ENCODE data around the gene FBN3.

The FBN3 gene

DNA sequence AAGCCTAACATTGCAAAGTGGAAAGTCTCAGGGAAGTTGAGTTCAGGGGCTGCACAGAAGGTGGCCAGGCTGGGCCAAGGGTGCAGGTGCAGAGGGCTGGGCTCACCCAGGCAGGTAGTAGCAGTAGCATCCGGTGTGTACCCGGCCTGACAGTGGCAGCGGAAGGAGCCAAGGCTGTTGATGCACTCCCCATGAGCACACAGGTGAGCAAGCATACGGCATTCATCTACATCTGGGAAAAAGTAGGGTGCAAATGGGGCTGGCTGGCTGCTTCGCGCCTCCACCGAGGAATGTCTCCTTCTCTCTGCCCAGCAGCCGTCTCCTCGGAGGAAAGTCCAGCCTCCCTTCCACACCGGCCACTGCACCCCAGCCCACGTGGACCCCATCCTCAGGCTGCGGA, 66.3 kb downstream of the FBN3 start:
- DNase-seq (ENCODE audit: low spot score) = no peak
- H3K27me3 Mint-ChIP-seq (ENCODE audit: low read depth) = no peaks in the 10 kb centered on the region
- no peaks in the 10 kb centered on the region for H3K36me3 Mint-ChIP-seq (ENCODE audit: low read depth)
- no peaks in the 10 kb centered on the region for H3K9me3 Mint-ChIP-seq
- no peaks in the 10 kb centered on the region for H3K4me1 Mint-ChIP-seq (ENCODE audit: low read depth)
- H3K4me3 Mint-ChIP-seq = no peak overlapping the region
- H3K27ac Mint-ChIP-seq = no peak overlapping the region

DNA sequence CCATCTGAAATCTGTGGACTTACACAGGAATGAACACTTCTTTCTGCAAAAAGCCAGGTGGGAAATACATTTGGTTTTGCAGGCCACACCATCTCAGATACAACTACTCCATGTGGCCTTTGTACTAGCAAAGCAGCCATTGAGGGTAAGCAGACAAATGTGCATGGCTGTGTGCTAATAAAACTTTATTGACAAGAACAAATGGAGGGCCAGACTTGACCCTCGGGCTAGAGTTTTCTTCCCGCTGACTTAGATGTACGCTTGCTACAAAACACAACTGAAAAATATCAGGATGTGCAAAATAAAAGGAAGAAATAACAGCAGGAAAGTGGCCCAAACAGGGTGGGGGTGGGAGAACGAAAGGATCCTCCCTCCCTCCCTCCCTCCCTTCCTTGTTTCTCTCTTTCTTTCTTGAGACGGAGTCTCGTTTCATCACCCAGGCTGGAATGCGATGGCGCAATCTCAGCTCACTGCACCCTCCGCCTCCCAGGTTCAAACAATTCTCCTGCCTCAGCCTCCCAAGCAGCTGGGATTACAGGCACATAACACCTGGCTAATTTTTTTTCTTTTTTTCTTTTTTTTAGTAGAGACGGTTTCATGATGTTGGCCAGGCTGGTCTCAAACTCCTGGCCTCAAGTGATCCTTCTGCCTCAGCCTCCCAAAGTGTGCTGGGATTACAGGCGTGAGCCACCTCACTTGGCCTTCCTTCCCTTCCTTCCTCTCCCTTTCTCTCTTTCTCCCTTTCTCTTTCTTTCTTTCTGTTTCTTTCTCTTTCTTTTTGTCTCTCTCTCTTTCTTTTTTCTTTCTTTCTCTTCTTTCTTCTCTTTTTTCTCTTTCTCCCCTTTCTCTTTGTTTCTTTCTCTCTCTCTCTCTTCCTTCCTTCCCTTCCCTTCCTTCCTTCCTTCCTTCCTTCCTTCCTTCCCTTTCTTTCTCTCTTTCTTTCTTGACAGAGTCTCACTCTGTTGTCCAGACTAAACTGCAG, 67.5 kb downstream of the FBN3 start:
- no peak for DNase-seq (ENCODE audit: low spot score)
- Mint-ChIP-seq H3K4me1 (ENCODE audit: low read depth) (no peaks in the 10 kb centered on the region), H3K9me3 (no peaks in the 10 kb centered on the region), H3K36me3 (ENCODE audit: low read depth) (no peaks in the 10 kb centered on the region), H3K27me3 (ENCODE audit: low read depth) (no peaks in the 10 kb centered on the region), H3K4me3 (no peak overlapping the region), H3K27ac (no peak overlapping the region)

DNA sequence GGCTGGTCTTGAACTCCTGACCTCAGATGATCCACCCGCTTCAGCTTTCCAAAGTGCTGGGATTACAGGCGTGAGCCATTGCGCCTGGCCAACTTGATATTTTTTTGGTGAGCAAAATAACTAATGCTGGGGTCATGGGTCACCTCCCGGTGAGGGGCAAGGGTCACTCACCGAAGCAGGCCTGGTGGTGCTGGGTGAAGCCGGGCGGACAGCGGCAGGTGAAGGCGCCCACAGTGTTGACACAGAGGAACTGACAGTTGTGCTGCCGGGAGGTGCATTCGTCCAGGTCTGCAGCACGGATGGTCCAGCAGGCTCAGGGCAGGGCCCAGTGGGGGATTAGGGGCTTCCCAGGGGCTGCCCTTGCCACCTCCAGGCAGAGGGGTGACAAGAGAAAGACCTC, 68.6 kb downstream of the FBN3 start:
- DNase-seq (ENCODE audit: low spot score) = no peak
- Mint-ChIP-seq H3K27ac (no peak overlapping the region), H3K4me3 (no peak overlapping the region), H3K9me3 (no peaks in the 10 kb centered on the region), H3K4me1 (ENCODE audit: low read depth) (no peaks in the 10 kb centered on the region), H3K27me3 (ENCODE audit: low read depth) (no peaks in the 10 kb centered on the region), H3K36me3 (ENCODE audit: low read depth) (no peaks in the 10 kb centered on the region)

DNA sequence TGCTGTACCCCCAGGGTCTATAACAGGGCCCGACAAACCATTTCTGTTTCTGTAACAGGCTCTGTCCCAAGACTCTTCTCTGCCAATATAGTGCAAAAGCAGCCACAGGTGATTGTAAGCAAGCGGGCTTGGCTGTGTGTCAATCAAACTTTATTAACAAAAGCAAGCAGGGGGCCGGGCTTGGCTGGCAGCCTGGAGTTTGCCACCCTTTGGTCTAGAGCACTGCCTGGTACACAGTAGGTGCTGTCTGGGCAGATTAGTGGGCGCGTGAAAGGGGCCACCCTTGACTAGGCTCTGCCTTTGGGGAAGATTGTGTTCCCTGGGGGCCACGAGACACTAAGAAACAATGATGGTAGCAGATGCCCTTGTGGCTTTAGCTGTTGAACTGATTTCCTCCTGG, 69.4 kb downstream of the FBN3 start:
- peaks cover 2% of the 10 kb centered on the region for H3K9me3 Mint-ChIP-seq
- H3K27me3 Mint-ChIP-seq (ENCODE audit: low read depth) = no peaks in the 10 kb centered on the region
- H3K4me3 Mint-ChIP-seq = no peak overlapping the region
- H3K27ac Mint-ChIP-seq = no peak overlapping the region
- no peak for DNase-seq (ENCODE audit: low spot score)
- H3K36me3 Mint-ChIP-seq (ENCODE audit: low read depth) = no peaks in the 10 kb centered on the region
- H3K4me1 Mint-ChIP-seq (ENCODE audit: low read depth) = no peaks in the 10 kb centered on the region

DNA sequence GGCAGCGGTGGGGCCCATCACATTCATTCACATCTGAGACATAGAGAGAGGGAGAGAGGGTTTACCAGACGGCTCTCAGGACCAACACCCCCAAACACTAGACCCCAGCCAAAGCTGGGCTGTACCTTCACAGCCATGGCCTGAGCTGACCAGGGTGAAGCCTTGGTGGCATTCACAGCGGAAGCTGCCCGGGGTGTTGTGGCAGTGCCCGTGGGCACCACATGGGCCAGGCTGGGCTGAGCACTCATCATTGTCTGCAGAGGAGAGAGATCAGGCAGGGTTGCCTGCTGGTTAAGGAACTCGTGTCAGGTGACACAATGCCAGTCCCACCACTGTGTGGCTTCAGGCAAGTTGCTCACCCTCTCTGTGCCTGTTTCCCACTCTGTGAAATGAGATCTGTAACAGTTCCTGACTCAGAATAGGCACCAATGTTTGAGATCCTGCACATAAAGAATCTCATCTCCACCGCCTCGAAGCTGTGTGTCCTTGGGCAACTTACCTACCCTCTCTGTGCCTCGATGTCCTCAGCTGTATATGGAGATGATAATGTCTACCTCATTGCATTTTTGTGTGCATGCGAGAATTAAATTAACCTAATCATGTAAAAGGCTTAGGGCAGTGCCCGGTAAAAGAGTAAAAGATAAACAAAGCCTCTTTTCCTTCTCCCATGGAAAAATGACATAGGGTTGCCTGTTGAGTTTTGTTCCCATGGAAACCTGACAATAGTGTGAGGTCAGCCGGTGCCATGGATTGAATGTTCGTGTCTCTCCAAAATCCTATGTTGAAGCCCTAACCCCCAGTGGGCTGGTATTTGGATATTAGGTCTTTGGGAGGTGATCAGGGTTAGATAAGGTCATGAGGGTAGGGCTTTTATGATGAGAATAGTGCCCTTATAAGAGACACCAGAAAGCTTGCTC, 74.0 kb downstream of the FBN3 start:
- H3K36me3 Mint-ChIP-seq (ENCODE audit: low read depth) = no peaks in the 10 kb centered on the region
- no peaks in the 10 kb centered on the region for H3K27me3 Mint-ChIP-seq (ENCODE audit: low read depth)
- no peak overlapping the region for H3K4me3 Mint-ChIP-seq
- DNase-seq (ENCODE audit: low spot score) = no peak
- no peak overlapping the region for H3K27ac Mint-ChIP-seq
- H3K9me3 Mint-ChIP-seq = peaks cover 10% of the 10 kb centered on the region
- H3K4me1 Mint-ChIP-seq (ENCODE audit: low read depth) = no peaks in the 10 kb centered on the region

DNA sequence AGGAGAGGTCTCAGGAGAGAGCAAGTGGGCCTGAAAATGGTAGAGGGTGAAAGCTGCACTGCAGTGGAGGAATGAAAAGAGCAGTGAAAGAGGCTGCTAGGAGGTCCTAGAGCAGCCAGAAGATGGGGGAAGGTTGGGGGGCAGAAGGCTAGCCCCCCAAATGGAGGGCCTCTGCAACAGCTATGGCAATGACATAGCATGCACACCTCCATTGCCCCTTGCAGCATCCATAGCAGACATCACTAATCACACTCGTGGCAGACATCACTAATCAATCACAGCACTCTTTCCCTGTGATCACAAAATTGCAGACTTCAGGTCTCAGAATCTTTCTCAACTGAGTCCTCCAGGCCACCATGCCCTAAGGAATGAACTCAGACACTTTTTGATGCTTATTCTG, 74.9 kb downstream of the FBN3 start:
- Mint-ChIP-seq H3K27ac (no peak overlapping the region), H3K4me3 (no peak overlapping the region), H3K4me1 (ENCODE audit: low read depth) (no peaks in the 10 kb centered on the region), H3K36me3 (ENCODE audit: low read depth) (no peaks in the 10 kb centered on the region), H3K27me3 (ENCODE audit: low read depth) (no peaks in the 10 kb centered on the region), H3K9me3 (peaks cover 18% of the 10 kb centered on the region)
- no peak for DNase-seq (ENCODE audit: low spot score)

GRCh38 chr19:8071912-8072311, 77.5 kb downstream of the FBN3 start:
- peaks cover 26% of the 10 kb centered on the region for H3K9me3 Mint-ChIP-seq
- H3K4me3 Mint-ChIP-seq = no peak overlapping the region
- no peaks in the 10 kb centered on the region for H3K4me1 Mint-ChIP-seq (ENCODE audit: low read depth)
- no peaks in the 10 kb centered on the region for H3K36me3 Mint-ChIP-seq (ENCODE audit: low read depth)
- no peaks in the 10 kb centered on the region for H3K27me3 Mint-ChIP-seq (ENCODE audit: low read depth)
- no peak overlapping the region for H3K27ac Mint-ChIP-seq
- no peak for DNase-seq (ENCODE audit: low spot score)

- H3K27ac Mint-ChIP-seq = no peak overlapping the region
- no peak for DNase-seq (ENCODE audit: low spot score)
Observed at GRCh38 chr19:8069096-8069973, 80.1 kb downstream of the FBN3 start.

GRCh38 chr19:8065875-8066261, 83.5 kb downstream of the FBN3 start:
- Mint-ChIP-seq H3K4me1 (ENCODE audit: low read depth) (no peaks in the 10 kb centered on the region), H3K36me3 (ENCODE audit: low read depth) (no peaks in the 10 kb centered on the region), H3K9me3 (peaks cover 16% of the 10 kb centered on the region), H3K4me3 (no peak overlapping the region), H3K27ac (no peak overlapping the region), H3K27me3 (ENCODE audit: low read depth) (no peaks in the 10 kb centered on the region)
- no peak for DNase-seq (ENCODE audit: low spot score)

More at GRCh38 chr19:8069096-8069973, 80.1 kb downstream of the FBN3 start:
- Mint-ChIP-seq H3K4me3 (no peak overlapping the region), H3K36me3 (ENCODE audit: low read depth) (no peaks in the 10 kb centered on the region), H3K9me3 (peaks cover 20% of the 10 kb centered on the region), H3K27me3 (ENCODE audit: low read depth) (no peaks in the 10 kb centered on the region), H3K4me1 (ENCODE audit: low read depth) (no peaks in the 10 kb centered on the region)

- Mint-ChIP-seq H3K4me3 (no peak overlapping the region), H3K9me3 (peaks cover 13% of the 10 kb centered on the region), H3K27me3 (ENCODE audit: low read depth) (no peaks in the 10 kb centered on the region)
Observed at GRCh38 chr19:8064911-8065874, 84.2 kb downstream of the FBN3 start.

DNA sequence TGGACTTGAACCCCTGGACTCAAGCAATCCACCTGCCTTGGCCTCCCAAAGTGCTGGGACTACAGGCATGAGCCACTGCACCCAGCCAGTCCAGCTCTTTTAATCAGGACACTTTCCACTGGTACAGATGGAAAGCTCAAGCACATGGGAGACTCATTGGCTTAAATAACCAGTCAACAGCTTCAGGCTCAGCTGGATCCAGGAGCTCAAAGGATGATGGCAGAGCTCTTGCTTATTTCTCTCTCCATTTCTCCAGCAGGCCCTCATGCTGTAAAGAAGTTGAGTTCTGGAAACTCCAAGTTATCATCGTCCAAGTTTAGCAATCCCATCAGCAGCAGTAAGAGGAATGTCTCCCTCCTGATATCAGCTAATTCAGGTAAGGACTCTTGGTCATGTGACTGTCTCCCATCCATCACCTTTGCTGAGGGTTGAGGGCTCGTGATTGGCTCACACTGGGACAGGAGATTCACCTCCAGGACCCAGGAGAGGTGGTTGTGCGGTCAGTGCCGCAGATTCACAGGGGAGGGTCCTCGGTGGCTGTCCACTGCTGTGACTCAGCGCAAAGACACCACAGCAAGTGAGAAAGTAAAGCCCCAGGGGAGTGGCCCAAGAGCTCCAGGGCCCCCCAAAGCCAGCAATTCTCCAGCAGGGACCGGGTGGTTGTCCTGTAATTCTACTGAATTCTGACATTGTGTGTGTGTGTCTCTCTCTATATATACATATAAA, 91.7 kb downstream of the FBN3 start:
- Mint-ChIP-seq H3K27ac (no peak overlapping the region), H3K36me3 (ENCODE audit: low read depth) (no peaks in the 10 kb centered on the region), H3K9me3 (no peaks in the 10 kb centered on the region), H3K4me1 (ENCODE audit: low read depth) (peaks cover under 1% of the 10 kb centered on the region), H3K4me3 (no peak overlapping the region), H3K27me3 (ENCODE audit: low read depth) (no peaks in the 10 kb centered on the region)
- DNase-seq (ENCODE audit: low spot score) = no peak

More at GRCh38 chr19:8064911-8065874, 84.2 kb downstream of the FBN3 start:
- no peaks in the 10 kb centered on the region for H3K4me1 Mint-ChIP-seq (ENCODE audit: low read depth)
- no peak overlapping the region for H3K27ac Mint-ChIP-seq
- no peak for DNase-seq (ENCODE audit: low spot score)
- no peaks in the 10 kb centered on the region for H3K36me3 Mint-ChIP-seq (ENCODE audit: low read depth)

DNA sequence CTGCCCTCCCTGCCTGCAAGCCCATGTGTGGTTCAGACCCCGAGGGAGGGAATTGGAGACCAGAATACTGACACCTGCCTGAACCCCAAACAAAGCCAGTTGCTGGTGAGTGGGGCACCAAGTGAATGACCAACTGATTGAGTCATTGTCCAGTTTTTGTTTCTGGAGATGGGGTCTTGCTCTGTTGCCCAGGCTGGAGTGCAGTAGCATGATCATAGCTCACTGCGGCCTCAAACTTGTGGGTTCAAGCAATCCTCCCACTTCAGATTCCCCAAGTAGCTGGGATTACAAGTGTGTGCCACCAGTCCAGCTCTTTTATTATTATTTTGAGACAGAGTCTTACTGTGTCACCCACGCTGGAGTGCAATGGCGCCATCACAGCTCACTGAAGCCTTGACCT, 92.9 kb downstream of the FBN3 start:
- DNase-seq (ENCODE audit: low spot score) = no peak
- H3K4me3 Mint-ChIP-seq = no peak overlapping the region
- H3K36me3 Mint-ChIP-seq (ENCODE audit: low read depth) = no peaks in the 10 kb centered on the region
- H3K27ac Mint-ChIP-seq = no peak overlapping the region
- H3K27me3 Mint-ChIP-seq (ENCODE audit: low read depth) = no peaks in the 10 kb centered on the region
- H3K4me1 Mint-ChIP-seq (ENCODE audit: low read depth) = peaks cover 7% of the 10 kb centered on the region
- no peaks in the 10 kb centered on the region for H3K9me3 Mint-ChIP-seq
